Activated CD4-positive, alpha-beta T cell treated with anti-CD3 and anti-CD28 coated beads, Interleukin-2, Interleukin-4, amounts not matched to agents 100 ng/mL and 50 ng/mL, durations not matched to agents 16 hours and 8 hours (primary cell): ENCODE results near the gene CENPM.

Source experiments
- DNase-seq: peaks from one replicate; pipeline ENCODE4 v3.0.0-alpha.2; 2020; ENCODE audit warnings: low spot score

The CENPM gene

GRCh38 chr22:41932353-41932752, 14.6 kb downstream of the CENPM start:
- no peak for DNase-seq

GRCh38 chr22:41931701-41932269, 15.2 kb downstream of the CENPM start:
- no peak for DNase-seq

DNA sequence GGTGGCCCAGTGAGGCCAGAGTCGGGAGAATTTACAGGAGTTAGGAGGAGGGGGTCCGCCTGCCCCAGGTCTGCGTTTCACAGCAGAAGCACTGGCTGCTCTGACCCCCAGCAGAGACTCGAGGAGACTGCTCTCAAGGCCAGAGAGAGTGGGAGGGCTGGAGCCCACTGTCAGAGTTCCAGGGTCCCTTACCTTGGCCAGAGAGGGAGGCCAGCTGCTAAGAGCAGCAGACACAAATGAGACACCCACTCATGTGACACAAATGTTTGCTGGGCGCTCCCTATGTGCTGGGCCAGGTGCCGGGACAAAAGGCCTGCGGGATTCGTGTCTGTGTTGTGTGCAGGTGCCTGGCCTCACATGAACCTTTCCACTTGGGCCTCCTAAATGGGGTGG, 17.5 kb downstream of the CENPM start:
- no peak for DNase-seq

DNA sequence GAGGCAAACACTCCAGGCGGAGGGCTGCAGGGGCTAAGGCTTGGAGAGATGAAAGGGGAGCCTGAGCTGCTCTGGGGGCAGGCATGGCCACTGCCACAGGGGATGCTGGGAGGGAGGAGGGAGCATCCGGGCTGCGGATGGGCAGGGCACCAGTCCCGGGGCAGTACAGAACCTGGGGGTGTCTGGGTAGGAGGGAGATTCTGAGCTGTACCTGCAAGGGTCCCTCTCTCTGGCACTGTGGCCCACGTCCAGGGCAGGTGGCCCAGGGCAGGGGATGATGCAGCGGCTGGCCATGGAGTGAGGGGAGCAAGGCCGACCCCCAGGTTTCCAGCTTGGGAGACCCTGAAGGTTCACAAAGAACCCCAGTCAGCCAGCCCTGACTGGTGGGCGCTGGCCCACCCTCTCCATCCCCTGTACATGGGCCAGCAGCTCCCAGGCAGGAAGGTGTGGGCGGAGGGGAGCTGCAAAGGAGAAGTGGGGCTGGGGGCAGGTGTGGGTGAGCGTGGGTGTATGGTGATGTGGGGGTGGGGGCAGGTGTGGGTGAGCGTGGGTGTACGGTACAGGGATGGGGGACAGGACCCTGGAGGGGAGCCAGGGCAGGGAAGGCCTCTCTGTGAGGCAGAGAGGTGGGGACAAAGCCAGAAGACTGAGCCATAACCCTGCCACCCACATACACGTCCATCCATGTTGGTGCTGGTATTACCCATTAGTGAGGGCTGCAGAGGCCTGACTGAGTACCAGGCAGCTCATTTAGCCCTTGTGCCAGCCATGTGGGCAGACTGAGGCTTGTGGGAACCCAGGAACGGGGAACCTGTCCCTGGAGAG, 18.1 kb downstream of the CENPM start:
- DNase-seq: no peak

DNA sequence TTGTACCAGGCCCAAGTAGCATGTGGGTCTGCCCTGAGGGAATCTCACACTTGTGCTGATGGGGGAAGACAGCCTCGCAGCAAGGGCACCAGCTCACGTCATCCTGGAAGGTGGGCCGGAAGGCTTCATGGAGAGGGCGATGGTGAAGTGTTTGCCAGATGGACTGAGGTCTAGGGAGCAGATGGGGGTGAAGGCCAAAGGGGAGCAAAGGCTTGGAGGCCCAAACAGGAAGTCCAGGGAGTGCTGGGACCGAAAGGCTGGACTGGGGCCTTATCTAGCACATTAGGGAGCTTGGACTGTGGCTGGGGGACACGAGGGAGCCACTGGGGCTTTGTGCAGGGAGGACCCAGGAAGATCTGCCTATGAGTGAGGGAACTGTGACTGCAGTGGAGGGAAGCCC, 19.1 kb downstream of the CENPM start:
- DNase-seq: no peak

- peak; percentile 63 for DNase-seq
Measured at GRCh38 chr22:41925783-41926460, 21.0 kb downstream of the CENPM start.

DNA sequence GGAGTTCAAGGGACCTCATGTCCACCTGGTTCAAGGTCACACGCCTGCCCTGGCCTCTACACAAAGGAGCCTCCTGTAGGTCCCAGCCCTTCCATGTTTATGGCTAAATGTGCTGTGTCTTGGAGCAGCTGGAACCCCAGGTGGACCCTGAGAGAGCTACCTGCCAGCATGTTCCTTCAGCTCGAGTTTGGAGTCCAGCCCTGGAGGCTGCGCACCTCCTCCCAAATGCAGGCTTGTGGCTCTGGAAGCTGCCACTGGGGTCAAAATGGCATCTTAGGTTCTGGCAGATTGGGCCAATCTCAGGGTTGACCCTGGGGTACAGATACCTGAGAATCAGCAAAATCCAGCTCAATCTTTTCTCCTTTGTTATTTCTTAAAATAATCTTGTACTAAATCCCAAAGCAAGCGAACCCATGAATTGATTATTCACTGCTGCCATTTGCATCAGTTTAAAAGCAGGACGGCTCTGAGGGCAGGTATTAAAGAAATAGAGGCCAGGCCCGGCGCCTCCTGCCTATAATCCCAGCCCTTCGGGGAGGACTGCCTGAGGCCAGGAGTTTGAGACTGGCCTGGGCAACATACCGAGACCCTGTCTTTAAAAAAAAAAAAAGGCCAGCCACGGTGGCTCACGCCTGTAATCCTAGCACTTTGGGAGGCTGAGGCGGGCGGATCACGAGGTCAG, 23.2 kb downstream of the CENPM start:
- no peak for DNase-seq

DNA sequence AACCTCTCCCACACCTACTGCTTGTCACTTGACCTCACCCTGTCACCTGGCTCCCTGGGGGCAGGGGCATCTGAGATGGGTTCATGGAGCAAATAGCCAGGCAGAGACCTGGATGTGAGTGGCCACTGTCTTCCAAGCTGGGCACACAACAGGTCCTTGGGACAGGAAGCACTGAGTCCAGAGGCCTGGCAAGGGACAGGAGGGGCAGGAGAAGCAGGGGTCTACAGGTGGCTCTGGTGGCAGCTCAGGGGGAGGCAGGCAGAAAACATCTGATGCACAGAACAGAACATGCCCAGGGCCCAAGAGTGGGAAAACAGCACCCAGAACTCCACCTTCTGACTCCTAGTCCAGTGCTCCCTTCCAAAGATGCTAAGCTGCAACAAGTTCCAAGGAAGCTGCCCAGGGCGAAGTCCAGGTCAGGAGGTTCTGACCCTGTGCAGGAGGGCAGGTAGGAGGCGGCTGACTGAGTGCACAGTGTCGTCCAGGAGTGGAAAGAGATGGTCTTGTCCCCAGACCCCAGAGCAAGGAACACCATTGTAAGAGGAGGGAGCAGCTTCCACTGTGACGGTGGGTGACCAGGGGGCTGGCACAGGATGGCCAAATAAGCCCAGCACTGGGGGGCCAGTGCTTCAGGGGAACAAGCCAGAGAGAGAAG, 23.9 kb downstream of the CENPM start:
- DNase-seq: no peak

GRCh38 chr22:41922328-41922727, 24.6 kb downstream of the CENPM start:
- DNase-seq: no peak

DNA sequence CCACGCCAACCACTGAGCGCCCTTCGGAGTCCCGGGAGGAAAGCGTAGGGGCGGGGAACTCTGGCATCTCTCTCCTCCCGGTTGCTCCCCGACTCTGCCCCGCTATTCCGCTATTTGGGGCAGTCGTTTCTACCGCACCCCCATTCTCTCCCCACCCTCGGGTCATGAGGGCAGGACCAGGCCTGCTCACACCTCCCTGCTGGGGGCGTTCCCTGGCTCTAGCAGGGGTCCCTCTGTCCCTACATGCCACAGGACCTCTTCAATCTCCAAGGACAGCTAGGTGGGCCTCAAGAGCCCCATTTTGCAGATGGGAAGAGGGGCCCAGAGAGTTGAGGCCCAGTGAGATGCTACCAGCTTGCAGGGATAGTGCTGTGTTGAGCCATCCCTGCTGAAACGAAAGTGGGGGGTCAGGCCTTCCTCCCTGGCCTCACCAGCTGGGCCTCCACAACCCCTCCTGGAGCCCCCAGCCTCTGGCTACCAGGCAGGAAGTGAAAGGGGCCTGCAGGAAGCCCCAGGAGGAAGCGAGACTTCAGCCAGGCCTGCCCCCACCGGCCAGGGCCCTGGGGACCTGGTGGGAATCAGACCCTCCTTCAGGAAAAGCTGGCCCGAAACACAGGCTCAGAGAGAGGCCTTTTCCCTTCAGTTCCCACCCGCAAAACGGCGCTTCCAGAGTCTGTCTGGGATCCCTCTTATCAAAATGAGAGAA, 26.5 kb downstream of the CENPM start:
- no peak for DNase-seq

DNA sequence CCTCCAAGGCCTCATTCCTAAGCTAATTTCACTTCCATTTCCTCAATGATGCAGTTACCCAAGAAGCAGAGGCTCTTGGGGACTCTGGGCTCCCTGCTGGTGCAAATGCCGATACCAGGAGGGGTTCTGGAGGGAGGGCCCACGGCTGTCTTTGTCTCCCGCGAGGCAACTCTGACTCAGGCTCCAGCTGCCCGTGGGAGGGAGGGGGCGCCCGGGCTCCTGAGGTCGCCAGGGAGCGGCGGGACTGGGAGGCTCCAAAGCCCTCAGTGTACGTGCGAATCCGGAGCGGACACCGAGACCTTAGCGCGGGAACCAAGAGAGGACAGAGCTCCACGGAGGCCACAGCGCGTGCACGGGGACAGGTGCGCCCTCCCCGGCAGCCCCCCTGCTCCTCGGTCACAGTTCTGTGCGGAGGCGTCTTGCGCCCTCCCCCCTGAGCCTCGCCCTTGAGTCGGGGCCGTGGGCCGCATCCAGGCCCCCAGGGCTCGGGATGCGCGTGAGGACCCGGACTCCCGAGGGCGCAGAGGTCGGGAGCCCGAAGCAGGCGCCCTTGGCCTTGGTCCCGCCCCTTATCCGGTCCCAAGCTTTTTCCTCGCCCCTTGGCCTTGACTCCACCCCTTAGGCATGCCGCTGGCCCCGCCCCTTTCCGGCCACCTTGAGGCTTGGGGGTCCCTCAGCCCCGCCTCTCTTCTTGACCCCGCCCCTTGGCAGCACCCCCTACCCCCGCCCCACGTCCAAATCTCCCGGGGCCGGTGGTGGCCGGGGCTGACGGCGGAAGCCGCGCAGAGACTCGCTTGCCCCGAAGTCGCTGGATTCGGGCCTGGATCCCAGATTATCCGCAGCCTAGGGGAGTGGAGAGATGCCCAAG, 27.4 kb downstream of the CENPM start:
- peak; percentile 31 for DNase-seq

DNA sequence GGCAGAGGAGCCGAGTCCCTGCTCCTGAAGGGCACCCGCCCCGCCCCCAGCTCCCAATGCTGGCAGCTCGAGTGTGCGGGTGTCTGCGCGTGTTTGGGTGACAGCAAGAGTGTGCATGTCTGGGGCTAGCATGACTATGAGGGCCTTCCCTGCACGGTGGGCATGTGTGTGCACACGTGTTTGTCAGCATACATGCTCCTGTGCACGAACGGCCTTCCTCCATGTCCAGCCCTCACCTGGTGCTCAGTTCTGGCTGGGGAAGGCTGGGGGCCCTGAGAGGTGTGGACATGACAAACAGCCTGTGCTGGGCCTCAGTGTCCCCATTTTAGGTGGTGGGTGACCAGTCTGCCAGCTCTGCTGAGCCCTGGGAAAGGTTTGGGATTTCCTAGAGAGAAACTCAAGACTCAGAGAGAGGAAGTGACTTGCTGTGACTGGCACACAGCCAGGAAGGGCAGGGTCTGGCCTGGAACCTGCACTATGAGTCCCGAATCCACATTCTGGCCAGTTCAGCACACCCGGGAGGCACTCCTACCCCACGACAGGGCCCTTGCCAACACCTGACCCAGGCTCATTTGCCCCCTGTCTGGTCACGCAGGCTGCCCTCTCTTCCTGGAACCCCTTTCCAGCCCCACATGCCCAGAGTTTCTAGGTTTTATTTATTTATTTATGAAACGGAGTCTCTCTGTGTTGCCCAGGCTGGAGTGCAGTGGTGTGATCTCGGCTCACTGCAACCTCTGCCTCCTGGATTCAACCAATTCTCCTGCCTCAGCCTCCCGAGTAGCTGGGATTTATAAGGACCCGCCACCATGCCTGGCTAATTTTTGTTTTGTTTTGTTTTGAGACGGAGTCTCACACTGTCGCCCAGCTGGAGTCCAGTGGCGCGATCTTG, 28.8 kb downstream of the CENPM start:
- no peak for DNase-seq

DNA sequence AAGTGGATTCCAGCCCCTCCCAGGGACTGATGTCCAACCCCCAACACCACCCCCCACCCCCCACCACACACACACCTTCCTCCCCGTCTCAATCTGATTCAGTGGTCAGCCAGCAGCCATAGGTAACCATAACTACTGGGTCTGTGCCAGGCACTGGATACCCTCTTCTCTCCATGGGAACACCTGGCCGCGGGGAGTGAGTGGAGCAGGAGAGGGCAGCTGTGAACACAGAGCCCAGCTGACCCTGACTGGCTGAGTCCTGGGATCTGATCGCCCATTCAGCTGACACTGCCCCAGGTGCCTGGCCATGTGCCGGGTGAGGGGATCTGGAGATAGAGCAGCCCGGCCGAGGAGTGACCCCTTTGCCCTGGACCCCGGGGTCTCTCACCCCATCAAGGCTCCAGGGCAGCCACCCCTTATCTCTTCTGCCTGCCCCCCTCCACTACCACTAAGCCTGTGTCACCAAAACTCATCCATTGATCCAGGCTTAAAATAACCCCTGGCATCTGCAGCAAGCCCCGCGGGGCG, 29.5 kb downstream of the CENPM start:
- DNase-seq: no peak

GRCh38 chr22:41916745-41917358, 30.1 kb downstream of the CENPM start:
- no peak for DNase-seq

- DNase-seq: no peak
Measured at GRCh38 chr22:41915786-41916493, 31.0 kb downstream of the CENPM start.

DNA sequence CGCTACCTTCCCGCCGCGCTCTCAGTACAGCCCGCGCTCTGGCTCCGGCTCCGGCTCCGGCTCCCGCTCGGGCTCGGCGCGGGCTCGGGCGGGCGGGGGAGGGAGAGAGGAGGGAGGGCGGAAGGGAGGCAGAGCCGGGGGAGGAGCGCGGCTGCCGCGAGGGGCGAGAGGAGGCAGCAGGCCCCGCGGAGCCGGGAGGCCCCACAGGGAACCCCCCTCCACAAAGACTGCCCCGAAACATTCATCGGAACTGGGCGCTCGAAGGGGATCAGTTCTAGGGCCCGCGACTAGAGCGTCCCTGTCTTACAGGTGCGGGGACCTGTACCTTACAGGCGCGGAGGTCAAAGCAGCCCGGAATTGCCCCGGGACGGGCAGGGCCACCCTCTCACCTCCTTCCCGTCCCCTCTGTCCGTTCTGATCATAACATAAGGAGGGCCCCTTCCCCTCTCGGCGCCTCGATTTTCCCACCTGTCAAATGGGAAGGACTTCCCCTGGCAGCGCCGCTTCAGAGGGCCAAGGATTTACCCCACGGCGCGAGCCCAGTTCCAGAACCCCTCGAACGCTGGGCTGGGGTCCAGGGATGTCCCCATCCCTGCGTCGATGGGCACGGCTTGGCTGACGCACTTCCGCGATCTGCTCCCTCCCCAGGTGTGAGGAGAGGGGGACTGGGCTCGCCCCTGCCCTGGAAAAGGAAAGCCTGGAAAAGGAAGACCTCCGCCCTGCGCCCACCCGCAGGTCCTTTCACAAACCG, 31.7 kb downstream of the CENPM start, which contains the start of gene SHISA8:
TSS of gene SHISA8 (minus strand) at position 40 of the 751 bp plus-strand sequence. CDS start 407 bp downstream, outside the sequence.
- no peak for DNase-seq

GRCh38 chr22:41914611-41915034, 32.3 kb downstream of the CENPM start:
- no peak for DNase-seq
